ENCODE data around the gene DLG4. TPM values are rescaled to one million over a fixed set of nuclear protein-coding genes. Genes with fewer than 3 reads are reported as not detected.

Gene DLG4
- total RNA-seq, 1 donor from 2014 or later, result 7.8 TPM

DNA sequence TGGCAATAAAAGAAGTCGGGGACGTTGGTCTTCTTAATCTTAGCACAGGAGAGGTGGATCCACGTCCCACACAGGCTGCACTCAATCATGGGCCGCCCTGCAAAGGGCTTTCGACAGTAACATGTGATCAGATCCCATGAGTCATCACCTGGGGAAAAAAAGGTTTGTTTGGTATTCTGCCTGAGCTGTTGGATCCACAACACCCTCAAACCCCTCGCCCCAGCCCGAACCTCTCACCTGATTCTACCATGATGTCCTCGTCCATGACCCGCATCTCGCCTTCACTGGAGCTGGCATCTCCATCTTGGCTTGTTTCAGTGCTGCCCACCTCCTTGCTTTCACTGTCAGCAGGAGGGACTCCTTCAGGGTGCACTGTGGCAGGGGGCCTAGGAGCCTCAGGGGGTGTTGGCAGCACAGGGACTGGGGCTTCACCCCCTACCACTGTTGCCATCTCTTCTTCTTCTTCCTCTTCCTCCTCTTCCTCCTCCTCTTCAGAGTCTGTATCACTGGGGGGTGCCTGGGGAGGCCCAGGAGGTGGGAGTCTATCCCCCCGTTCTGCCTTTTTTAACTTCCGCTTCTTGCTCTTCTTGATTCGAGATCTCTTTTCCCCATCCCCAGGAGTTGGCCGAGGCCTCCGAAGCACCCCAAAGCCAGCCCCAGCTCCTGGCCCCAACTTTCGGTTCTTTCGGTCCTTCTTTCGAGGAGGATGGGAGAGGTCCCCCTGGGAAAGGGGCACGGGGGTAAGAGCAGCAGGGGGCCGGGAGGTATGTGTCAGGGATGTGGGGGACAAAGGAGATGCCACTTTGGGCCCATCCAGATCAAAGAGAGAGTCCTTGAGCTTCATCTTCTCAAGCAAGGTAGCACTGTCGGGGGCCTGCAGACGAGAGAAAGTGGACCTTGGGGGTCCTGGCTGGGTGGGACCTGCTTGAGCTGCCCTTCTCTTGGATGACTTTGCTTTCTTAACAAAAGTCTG is 16.3 kb upstream of the DLG4 start:
- peak overlapping the region; percentile 72 for H3K4me3 ChIP-seq (ENCODE audit: low read depth, low read length)
- no peak for TF ChIP-seq CTCF (conservative IDR thresholded peaks at IDR 0.05; ENCODE audit: low read depth, low read length)
- DNase-seq (ENCODE audit: low read depth), result no peak

DNA sequence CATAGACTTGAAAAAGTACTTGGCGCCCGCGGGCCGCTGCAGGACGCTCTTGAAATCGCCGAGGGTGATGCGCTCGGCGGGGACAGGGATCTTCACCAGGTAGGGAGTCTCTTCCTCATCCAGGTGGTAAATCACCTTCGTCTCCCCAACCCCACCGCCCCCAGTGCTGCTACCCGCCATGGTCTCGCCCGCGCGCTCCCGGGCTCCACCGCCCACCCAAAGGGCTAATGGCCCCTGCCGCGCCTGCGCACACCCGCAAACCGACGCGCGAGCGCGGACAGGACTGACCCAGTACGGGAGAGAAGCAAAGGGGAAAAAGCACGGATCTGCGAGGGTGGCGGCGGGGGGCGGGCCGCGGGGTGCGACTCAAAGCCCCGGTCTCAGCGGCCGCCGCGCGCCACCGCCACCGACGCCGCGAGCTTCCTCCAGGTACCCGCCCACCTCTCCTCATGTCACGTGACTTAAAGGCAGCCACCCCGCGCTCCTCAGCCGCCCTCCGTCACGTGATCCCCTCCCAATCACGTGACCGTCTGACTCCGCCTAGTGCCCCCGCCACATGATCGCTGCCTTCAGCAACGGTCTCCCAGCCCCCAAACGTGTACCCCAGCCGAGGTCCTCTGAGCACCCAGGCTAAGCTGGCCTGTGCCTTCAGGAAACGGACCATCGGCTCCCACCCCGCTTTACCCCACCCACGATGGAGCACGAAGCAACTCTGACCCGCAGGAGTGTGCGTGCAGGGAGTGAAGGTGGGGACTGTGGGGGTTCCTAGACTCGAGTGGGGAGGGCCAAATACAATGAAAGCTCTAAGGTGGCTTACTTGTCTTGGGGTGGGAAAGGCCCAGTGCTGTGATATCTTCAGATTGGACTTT is 14.7 kb upstream of the DLG4 start, which contains the start of gene DVL2:
Gene DVL2 (minus strand): TSS at position 435 of the 869 bp plus-strand sequence. CDS start 255 bp downstream, at position 180.
- no peak for TF ChIP-seq CTCF (conservative IDR thresholded peaks at IDR 0.05; ENCODE audit: low read depth, low read length)
- DNase-seq (ENCODE audit: low read depth), result no peak
- H3K4me3 ChIP-seq (ENCODE audit: low read depth, low read length), result peak within 1 kb of the TSS; percentile 72

- TF ChIP-seq CTCF (conservative IDR thresholded peaks at IDR 0.05; ENCODE audit: low read depth, low read length), result no peak
- peak overlapping the region; percentile 72 for H3K4me3 ChIP-seq (ENCODE audit: low read depth, low read length)
- DNase-seq (ENCODE audit: low read depth), result no peak
Observed at GRCh38 chr17:7233701-7234082, 14.1 kb upstream of the DLG4 start.

GRCh38 chr17:7232114-7232513 is 12.5 kb upstream of the DLG4 start:
- DNase-seq (ENCODE audit: low read depth), result no peak
- TF ChIP-seq CTCF (conservative IDR thresholded peaks at IDR 0.05; ENCODE audit: low read depth, low read length), result no peak
- H3K4me3 ChIP-seq (ENCODE audit: low read depth, low read length), result peak overlapping the region; percentile 72

DNA sequence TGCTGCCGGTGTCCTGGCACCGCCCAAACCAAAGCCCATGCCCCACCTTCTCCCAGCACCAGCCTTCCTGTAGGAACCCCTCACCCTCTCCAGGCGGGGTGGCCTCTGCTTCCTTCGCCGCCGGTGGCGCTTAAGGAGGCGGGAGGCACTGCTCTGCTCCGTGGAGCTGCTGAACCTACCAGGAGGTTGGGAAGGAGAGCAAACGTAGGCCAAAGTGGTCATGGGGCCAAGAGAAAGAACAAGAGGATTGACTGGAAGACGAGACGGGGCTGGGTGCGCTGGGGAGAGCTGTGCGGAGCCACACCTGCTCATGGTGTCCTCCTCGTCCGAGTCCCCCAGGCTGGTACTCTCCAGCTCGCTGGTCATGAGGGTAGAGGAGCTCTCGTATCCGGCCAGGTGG is 9.9 kb upstream of the DLG4 start:
- no peak overlapping the region for H3K4me3 ChIP-seq (ENCODE audit: low read depth, low read length)
- TF ChIP-seq CTCF (conservative IDR thresholded peaks at IDR 0.05; ENCODE audit: low read depth, low read length), result no peak
- no peak for DNase-seq (ENCODE audit: low read depth)

DNA sequence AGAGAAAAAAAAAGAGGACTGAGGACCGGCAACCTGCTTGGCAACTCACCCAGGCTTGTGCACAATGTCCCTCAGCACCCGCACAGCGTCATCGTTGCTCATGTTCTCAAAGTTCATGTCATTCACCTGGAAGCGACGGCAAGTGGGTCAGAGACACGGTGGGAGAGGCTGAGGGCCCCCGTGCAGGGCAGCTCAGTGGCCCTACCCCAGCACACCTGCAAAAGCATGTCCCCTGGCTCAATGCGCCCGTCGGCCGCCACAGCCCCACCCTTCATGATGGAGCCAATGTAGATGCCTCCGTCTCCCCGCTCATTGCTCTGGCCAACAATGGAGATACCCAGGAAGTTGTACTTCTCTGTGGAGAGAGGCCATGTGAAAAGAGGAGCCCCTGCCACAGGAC is 9.3 kb upstream of the DLG4 start:
- no peak overlapping the region for H3K4me3 ChIP-seq (ENCODE audit: low read depth, low read length)
- no peak for DNase-seq (ENCODE audit: low read depth)
- no peak for TF ChIP-seq CTCF (conservative IDR thresholded peaks at IDR 0.05; ENCODE audit: low read depth, low read length)
